HG02588 (cell line): Measurements from ENCODE around the gene CEP68.
"Not testable (repeated sequence)": the region's sequence is repeated elsewhere in the genome, so short reads cannot be mapped to it uniquely, and the experiment has no call there.

Source experiments
- ATAC-seq: cut with Tn5 transposase; IDR thresholded peaks from one replicate; pipeline ENCODE4 v1.9.1; 2021; ENCODE audit warnings: mild to moderate bottlenecking, moderate library complexity; ENCODE audit not compliant: unreplicated experiment

The CEP68 gene

GRCh38 chr2:65079017-65079416 lies 22.8 kb downstream of the CEP68 start:
- no peak for ATAC-seq

- ATAC-seq, result no peak
Measured at GRCh38 chr2:65081232-65081685, 25.0 kb downstream of the CEP68 start.

GRCh38 chr2:65085148-65085547 lies 28.9 kb downstream of the CEP68 start:
- no peak for ATAC-seq

- no peak for ATAC-seq
Measured at GRCh38 chr2:65092791-65093190, 36.6 kb downstream of the CEP68 start.

GRCh38 chr2:65093211-65093610 lies 37.0 kb downstream of the CEP68 start:
- ATAC-seq, result no peak

GRCh38 chr2:65096948-65097347 lies 40.7 kb downstream of the CEP68 start:
- no peak for ATAC-seq

- ATAC-seq, result no peak
Measured at GRCh38 chr2:65097844-65098243, 41.6 kb downstream of the CEP68 start.

GRCh38 chr2:65098741-65099140 lies 42.5 kb downstream of the CEP68 start:
- ATAC-seq, result no peak

GRCh38 chr2:65101071-65101470 lies 44.9 kb downstream of the CEP68 start:
- no peak for ATAC-seq

GRCh38 chr2:65103013-65103715 lies 46.9 kb downstream of the CEP68 start:
- no peak for ATAC-seq

GRCh38 chr2:65107530-65107929 lies 51.3 kb downstream of the CEP68 start:
- no peak for ATAC-seq

- ATAC-seq, result no peak
Measured at GRCh38 chr2:65108780-65109179, 52.6 kb downstream of the CEP68 start.

GRCh38 chr2:65112633-65113032 lies 56.4 kb downstream of the CEP68 start:
- ATAC-seq, result no peak

GRCh38 chr2:65113229-65113628 lies 57.0 kb downstream of the CEP68 start:
- ATAC-seq, result no peak

GRCh38 chr2:65113816-65114215 lies 57.6 kb downstream of the CEP68 start:
- ATAC-seq, result no peak

GRCh38 chr2:65114921-65115320 lies 58.7 kb downstream of the CEP68 start:
- no peak for ATAC-seq

GRCh38 chr2:65116645-65117044 lies 60.4 kb downstream of the CEP68 start:
- no peak for ATAC-seq

GRCh38 chr2:65120990-65121693 lies 64.9 kb downstream of the CEP68 start:
- no peak for ATAC-seq

GRCh38 chr2:65122313-65122712 lies 66.1 kb downstream of the CEP68 start:
- ATAC-seq, result no peak

GRCh38 chr2:65125457-65125856 lies 69.2 kb downstream of the CEP68 start:
- not testable (repeated sequence) for ATAC-seq

GRCh38 chr2:65128297-65129190 lies 72.3 kb downstream of the CEP68 start:
- no peak for ATAC-seq
